Endothelial cell (in vitro differentiated cells): ENCODE measurements around the gene RXRB. TPM values are rescaled to one million over a fixed set of nuclear protein-coding genes. Genes with fewer than 3 reads are reported as not detected.

ENCODE experiments used
- DNase-seq: peaks from one replicate; pipeline ENCODE4 v3.0.0; 2021; ENCODE audit warnings: low spot score
- H3K27ac Mint-ChIP-seq: one replicate; pipeline ENCODE4 v1.8.0; 2021; ENCODE audit warnings: mixed read lengths, inconsistent platforms; ENCODE audit not compliant: unreplicated experiment
- H3K27me3 Mint-ChIP-seq: one replicate; pipeline ENCODE4 v1.8.0; 2021; ENCODE audit warnings: mild to moderate bottlenecking, moderate library complexity, mixed read lengths, inconsistent platforms; ENCODE audit not compliant: unreplicated experiment
- H3K36me3 Mint-ChIP-seq: one replicate; pipeline ENCODE4 v1.8.0; 2021; ENCODE audit warnings: mild to moderate bottlenecking, low read depth, mixed read lengths, inconsistent platforms; ENCODE audit not compliant: unreplicated experiment
- H3K4me1 Mint-ChIP-seq: one replicate; pipeline ENCODE4 v1.8.0; 2021; ENCODE audit warnings: mild to moderate bottlenecking, mixed read lengths, inconsistent platforms; ENCODE audit not compliant: unreplicated experiment
- H3K4me3 Mint-ChIP-seq: one replicate; pipeline ENCODE4 v1.8.0; 2021; ENCODE audit warnings: mild to moderate bottlenecking, mixed read lengths, inconsistent platforms; ENCODE audit not compliant: unreplicated experiment
- H3K9me3 Mint-ChIP-seq: one replicate; pipeline ENCODE4 v1.8.0; 2021; ENCODE audit warnings: mixed read lengths, inconsistent platforms; ENCODE audit not compliant: unreplicated experiment
- CTCF ChIP-seq: fragments of 200-600 bp; sonication (generic); IDR thresholded peaks from one replicate; pipeline ENCODE4 v1.5.0; 2021; ENCODE audit warnings: antibody characterized with exemption; ENCODE audit not compliant: unreplicated experiment
- microRNA-seq: library from miRNA; unstranded; fragments of <30 nt; microRNA quantifications from one replicate; pipeline ENCODE4, GENCODE V29; 2020; ENCODE audit not compliant: unreplicated experiment
- total RNA-seq: library from RNA; stranded (reverse); fragmentation: NEBNext Ultra II Directional; extraction: Animal tissue kit (Norgen Biotek cat#: 25700); gene quantifications from one replicate; pipeline ENCODE4 v1.2.1, GENCODE V29; 2021; ENCODE audit not compliant: unreplicated experiment

The RXRB gene
- total RNA-seq, 1 donor from 2014 or later = 35.8 TPM

GRCh38 chr6:33147807-33148666 is 52.4 kb downstream of the RXRB start:
- TF ChIP-seq CTCF = peak; percentile 76
- peaks cover 5% of the 10 kb centered on the region for H3K4me1 Mint-ChIP-seq
- H3K27me3 Mint-ChIP-seq = peaks cover 1% of the 10 kb centered on the region
- peaks cover 10% of the 10 kb centered on the region for H3K9me3 Mint-ChIP-seq
- peaks cover 4% of the 10 kb centered on the region for H3K36me3 Mint-ChIP-seq
- H3K27ac Mint-ChIP-seq = no peak overlapping the region
- H3K4me3 Mint-ChIP-seq = no peak overlapping the region
- no peak for DNase-seq

DNA sequence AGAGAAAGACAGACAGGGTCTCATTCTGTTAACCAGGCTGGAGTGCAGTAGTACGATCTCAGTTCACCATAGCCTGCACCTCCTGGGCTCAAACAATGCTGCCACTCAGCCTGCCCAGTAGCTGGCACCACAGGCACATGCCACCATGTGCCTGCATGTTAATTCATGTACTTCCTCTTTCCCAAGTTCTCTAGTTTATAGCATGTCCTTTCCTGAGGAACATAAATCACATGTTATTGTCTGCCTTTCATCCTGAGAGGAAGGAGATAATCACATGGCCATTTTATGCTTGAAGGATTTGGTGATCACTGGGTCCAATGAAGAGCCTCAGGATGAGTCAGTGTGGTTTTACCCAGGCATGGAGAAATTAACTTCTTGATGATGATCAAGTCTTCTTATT is 56.1 kb downstream of the RXRB start:
- Mint-ChIP-seq H3K27me3 (peaks cover 4% of the 10 kb centered on the region), H3K9me3 (no peaks in the 10 kb centered on the region), H3K36me3 (no peaks in the 10 kb centered on the region), H3K4me1 (peaks cover 16% of the 10 kb centered on the region), H3K27ac (no peak overlapping the region), H3K4me3 (no peak overlapping the region)
- no peak for DNase-seq
- no peak for TF ChIP-seq CTCF

Small RNA genes within 50 kb of the gene (microRNA-seq; reads per million reads assigned to microRNA genes)
- 13.1 reads per million, percentile 62 among the genes with 10 or more reads in this experiment for gene MIR219A1

Other genes starting within 250 kb of the RXRB start
- gene HLA-DMA, start 247.6 kb downstream of the RXRB start, total RNA-seq = 13.0 TPM
- 186 TPM for gene BRD2, start 232.1 kb downstream of the RXRB start, total RNA-seq
- 7.3 TPM for gene HLA-DOA, start 191.1 kb downstream of the RXRB start, total RNA-seq
- 8.5 TPM for gene HLA-DPA1, start 127.0 kb downstream of the RXRB start, total RNA-seq
- 14.4 TPM for gene HLA-DPB1, start 124.7 kb downstream of the RXRB start, total RNA-seq
- gene COL11A2, start 8.2 kb downstream of the RXRB start, total RNA-seq = 127 TPM
- gene SLC39A7, start 202 bp upstream of the RXRB start, total RNA-seq = 108 TPM
- 6.5 TPM for gene HSD17B8, start 4.0 kb upstream of the RXRB start, total RNA-seq
- gene RING1, start 7.8 kb upstream of the RXRB start, total RNA-seq = 19.6 TPM
- gene VPS52, start 71.2 kb upstream of the RXRB start, total RNA-seq = 41.8 TPM
- gene RPS18, start 71.4 kb upstream of the RXRB start, total RNA-seq = 2,251 TPM
- 3.8 TPM for gene B3GALT4, start 76.5 kb upstream of the RXRB start, total RNA-seq
- 48.5 TPM for gene WDR46, start 88.6 kb upstream of the RXRB start, total RNA-seq
- gene PFDN6, start 88.9 kb upstream of the RXRB start, total RNA-seq = 33.3 TPM
- 167 TPM for gene RGL2, start 98.3 kb upstream of the RXRB start, total RNA-seq
- gene TAPBP, start 113.4 kb upstream of the RXRB start, total RNA-seq = 57.1 TPM
- 16.9 TPM for gene ZBTB22, start 117.1 kb upstream of the RXRB start, total RNA-seq
- 49.6 TPM for gene DAXX, start 122.3 kb upstream of the RXRB start, total RNA-seq
- gene KIFC1, start 191.2 kb upstream of the RXRB start, total RNA-seq = 19.0 TPM
- gene PHF1, start 210.3 kb upstream of the RXRB start, total RNA-seq = 60.0 TPM
- 163 TPM for gene CUTA, start 217.4 kb upstream of the RXRB start, total RNA-seq
- 48.6 TPM for gene SYNGAP1, start 219.4 kb upstream of the RXRB start, total RNA-seq